RWPE2 (cell line): ENCODE data around the gene SPEN.

Experiments
- ATAC-seq: fragments of 200-7000 bp; cut with Tn5 transposase; 3 replicates; pipeline ENCODE4 v1.9.1; 2021; ENCODE audit warnings: low read depth
- DNase-seq: peaks from one replicate; pipeline ENCODE4 v3.0.0-alpha.2; 2020; ENCODE audit warnings: low spot score
- H3K27ac ChIP-seq: fragments of 450-650 bp; 2 replicates; pipeline ENCODE4 v1.5.1; 2017; ENCODE audit warnings: mild to moderate bottlenecking; ENCODE audit not compliant: poor library complexity, severe bottlenecking
- H3K27me3 ChIP-seq: fragments of 250-450 bp; sonication (Bioruptor Pico); 2 replicates; pipeline ENCODE4 v1.5.1; 2021; ENCODE audit warnings: mild to moderate bottlenecking, moderate library complexity; ENCODE audit not compliant: insufficient read depth, poor library complexity, severe bottlenecking
- H3K36me3 ChIP-seq: fragments of 250-450 bp; sonication (Bioruptor Pico); 2 replicates; pipeline ENCODE4 v1.5.1; 2020; ENCODE audit warnings: low read depth, mild to moderate bottlenecking, moderate library complexity
- H3K4me1 ChIP-seq: fragments of 250-450 bp; sonication (Bioruptor Pico); 2 replicates; pipeline ENCODE4 v1.5.1; 2021; ENCODE audit warnings: mild to moderate bottlenecking, moderate library complexity; ENCODE audit not compliant: insufficient read depth, poor library complexity, severe bottlenecking
- H3K4me3 ChIP-seq: fragments of 250-450 bp; sonication (Bioruptor Pico); 2 replicates; pipeline ENCODE4 v1.5.1; 2021; ENCODE audit warnings: mild to moderate bottlenecking, moderate library complexity; ENCODE audit not compliant: severe bottlenecking
- H3K9me3 ChIP-seq: fragments of 250-450 bp; sonication (Bioruptor Pico); 2 replicates; pipeline ENCODE4 v1.5.1; 2021; ENCODE audit warnings: mild to moderate bottlenecking, moderate library complexity; ENCODE audit not compliant: severe bottlenecking
- CTCF ChIP-seq: fragments of 450-650 bp; IDR thresholded peaks from one replicate; pipeline ENCODE4 v1.5.1; 2017; ENCODE audit warnings: mild to moderate bottlenecking, moderate library complexity; ENCODE audit not compliant: poor library complexity, severe bottlenecking

SPEN gene

GRCh38 chr1:15944308-15945010 lies 97.0 kb downstream of the SPEN start:
- ATAC-seq = no peak
- Histone ChIP-seq H3K4me3 (no peak overlapping the region), H3K36me3 (peaks cover 67% of the 10 kb centered on the region), H3K27ac (no peak overlapping the region), H3K27me3 (no peaks in the 10 kb centered on the region), H3K9me3 (no peaks in the 10 kb centered on the region), H3K4me1 (peaks cover 14% of the 10 kb centered on the region)
- TF ChIP-seq CTCF = no peak
- DNase-seq = no peak

GRCh38 chr1:15945011-15945831 lies 97.7 kb downstream of the SPEN start:
- ATAC-seq (no peak), DNase-seq (no peak)
- no peak overlapping the region for H3K4me3 ChIP-seq
- H3K9me3 ChIP-seq = no peaks in the 10 kb centered on the region
- no peaks in the 10 kb centered on the region for H3K27me3 ChIP-seq
- peaks cover 22% of the 10 kb centered on the region for H3K4me1 ChIP-seq
- TF ChIP-seq CTCF = no peak
- no peak overlapping the region for H3K27ac ChIP-seq
- H3K36me3 ChIP-seq = peaks cover 61% of the 10 kb centered on the region

GRCh38 chr1:15945832-15946448 lies 98.4 kb downstream of the SPEN start:
- H3K36me3 ChIP-seq = peaks cover 53% of the 10 kb centered on the region
- H3K9me3 ChIP-seq = no peaks in the 10 kb centered on the region
- ATAC-seq (no peak), DNase-seq (no peak)
- H3K4me1 ChIP-seq = peaks cover 29% of the 10 kb centered on the region
- no peaks in the 10 kb centered on the region for H3K27me3 ChIP-seq
- no peak for TF ChIP-seq CTCF
- H3K4me3 ChIP-seq = no peak overlapping the region
- no peak overlapping the region for H3K27ac ChIP-seq

GRCh38 chr1:15946571-15947381 lies 99.3 kb downstream of the SPEN start:
- DNase-seq (no peak), ATAC-seq (no peak)
- TF ChIP-seq CTCF = no peak
- Histone ChIP-seq H3K27ac (no peak overlapping the region), H3K4me3 (no peak overlapping the region), H3K27me3 (no peaks in the 10 kb centered on the region), H3K9me3 (no peaks in the 10 kb centered on the region), H3K4me1 (peaks cover 34% of the 10 kb centered on the region), H3K36me3 (peaks cover 48% of the 10 kb centered on the region)
